Memory B cell (primary cell): ENCODE measurements around the gene ACE.

Experiments
- ATAC-seq: fragments of 150-1000 bp; cut with Tn5 transposase; 2 replicates; pipeline ENCODE4 v1.10.0; 2021; ENCODE audit warnings: low read depth, mild to moderate bottlenecking, moderate library complexity
- DNase-seq, 2 donors: peaks; one replicate each; pipeline ENCODE4 v3.0.0; 2022; ENCODE audit warnings: low spot score in 2 of 2
- H3K27ac Mint-ChIP-seq: one replicate; pipeline ENCODE4 v1.8.0; 2022; ENCODE audit warnings: mild to moderate bottlenecking, moderate library complexity, mixed read lengths
- H3K27me3 Mint-ChIP-seq: one replicate; pipeline ENCODE4 v1.8.0; 2022; ENCODE audit warnings: mixed read lengths
- H3K36me3 Mint-ChIP-seq: one replicate; pipeline ENCODE4 v1.8.0; 2022; ENCODE audit warnings: mild to moderate bottlenecking, mixed read lengths
- H3K4me1 Mint-ChIP-seq: one replicate; pipeline ENCODE4 v1.8.0; 2022; ENCODE audit warnings: mixed read lengths
- H3K4me3 Mint-ChIP-seq: one replicate; pipeline ENCODE4 v1.8.0; 2022; ENCODE audit warnings: mild to moderate bottlenecking, moderate library complexity, mixed read lengths
- H3K9me3 Mint-ChIP-seq: one replicate; pipeline ENCODE4 v1.8.0; 2022; ENCODE audit warnings: mixed read lengths

Gene ACE

DNA sequence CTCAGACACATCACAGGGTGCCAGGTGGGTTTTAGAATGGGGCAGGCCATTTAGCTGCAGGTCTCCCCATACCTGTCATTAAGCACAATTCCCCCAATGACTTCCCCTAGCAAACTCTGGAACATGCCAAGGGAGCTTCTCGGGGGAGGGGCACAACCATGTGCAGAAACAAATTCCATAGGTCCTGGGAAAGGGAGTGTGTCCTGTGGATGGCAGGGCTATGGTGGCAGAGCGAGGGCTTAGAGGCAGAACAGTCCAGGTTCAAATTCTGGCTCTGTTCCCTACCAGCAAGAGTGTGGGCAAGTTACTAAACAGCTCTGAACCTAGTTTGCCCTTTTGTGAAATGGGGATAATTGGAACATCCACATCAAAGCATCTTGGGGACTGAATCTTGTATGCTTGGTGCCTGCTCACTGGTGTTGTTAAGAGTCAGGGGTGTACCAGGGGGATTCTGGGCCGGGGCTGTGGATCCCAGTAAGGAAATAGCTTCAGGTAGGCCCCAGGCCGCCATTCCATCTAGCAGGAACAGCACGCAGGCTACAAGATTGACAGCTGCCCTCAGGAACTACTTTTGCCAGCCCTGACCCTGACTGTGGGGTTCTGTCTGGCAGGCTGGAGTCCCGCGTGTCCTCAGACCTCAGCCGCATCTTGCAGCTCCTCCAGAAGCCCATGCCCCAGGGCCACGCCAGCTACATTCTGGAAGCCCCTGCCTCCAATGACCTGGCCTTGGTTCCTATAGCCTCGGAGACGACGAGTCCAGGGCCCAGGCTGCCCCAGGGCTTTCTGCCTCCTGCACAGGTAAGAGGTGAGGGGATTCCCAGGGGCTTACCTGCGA lies 67.8 kb downstream of the ACE start:
- ATAC-seq (no peak), DNase-seq (no peak)
- H3K4me1 Mint-ChIP-seq: peaks cover 4% of the 10 kb centered on the region
- no peaks in the 10 kb centered on the region for H3K36me3 Mint-ChIP-seq
- no peak overlapping the region for H3K27ac Mint-ChIP-seq
- H3K4me3 Mint-ChIP-seq: no peak overlapping the region
- peaks cover 6% of the 10 kb centered on the region for H3K27me3 Mint-ChIP-seq
- no peaks in the 10 kb centered on the region for H3K9me3 Mint-ChIP-seq

DNA sequence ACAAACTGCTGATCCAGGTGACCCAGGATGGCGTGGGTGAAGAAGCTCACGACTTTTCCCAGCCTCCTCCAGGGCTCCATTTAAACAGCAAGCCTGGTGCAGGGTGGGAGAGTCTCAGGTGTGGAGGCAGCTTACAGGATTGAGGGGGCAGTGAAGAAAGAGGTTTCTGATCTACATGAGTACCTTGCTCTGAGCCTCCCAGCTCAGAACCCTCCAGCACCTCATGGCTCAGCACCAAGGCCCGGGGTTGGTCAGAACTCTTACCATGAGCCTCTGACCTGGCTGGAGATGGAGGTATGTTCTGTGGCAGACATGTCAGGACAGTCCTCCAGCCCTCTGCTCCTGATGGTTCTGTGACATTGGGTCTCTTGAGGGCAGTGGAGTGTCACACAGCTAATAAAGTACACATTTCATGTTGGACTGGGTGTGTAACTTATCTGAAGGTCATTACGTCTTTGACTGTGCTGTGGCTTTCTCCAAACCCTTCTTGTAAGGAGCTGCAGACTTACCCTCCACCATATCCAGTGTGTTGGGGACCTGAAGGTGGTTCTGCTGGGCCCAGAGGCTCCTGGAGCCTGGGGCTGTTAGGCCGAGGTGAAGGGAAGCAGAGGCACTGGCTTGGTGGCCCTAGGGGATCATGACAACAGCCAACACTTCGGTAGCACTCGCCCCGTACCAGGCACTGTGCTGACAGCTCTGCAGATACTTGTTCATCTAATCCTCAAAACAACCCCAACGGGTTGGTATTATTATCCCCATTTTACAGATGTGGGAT lies 69.6 kb downstream of the ACE start:
- Mint-ChIP-seq H3K4me1 (peaks cover 9% of the 10 kb centered on the region), H3K4me3 (no peak overlapping the region), H3K36me3 (no peaks in the 10 kb centered on the region), H3K27me3 (no peaks in the 10 kb centered on the region), H3K9me3 (no peaks in the 10 kb centered on the region), H3K27ac (no peak overlapping the region)
- no peak for ATAC-seq
- no peak for DNase-seq

DNA sequence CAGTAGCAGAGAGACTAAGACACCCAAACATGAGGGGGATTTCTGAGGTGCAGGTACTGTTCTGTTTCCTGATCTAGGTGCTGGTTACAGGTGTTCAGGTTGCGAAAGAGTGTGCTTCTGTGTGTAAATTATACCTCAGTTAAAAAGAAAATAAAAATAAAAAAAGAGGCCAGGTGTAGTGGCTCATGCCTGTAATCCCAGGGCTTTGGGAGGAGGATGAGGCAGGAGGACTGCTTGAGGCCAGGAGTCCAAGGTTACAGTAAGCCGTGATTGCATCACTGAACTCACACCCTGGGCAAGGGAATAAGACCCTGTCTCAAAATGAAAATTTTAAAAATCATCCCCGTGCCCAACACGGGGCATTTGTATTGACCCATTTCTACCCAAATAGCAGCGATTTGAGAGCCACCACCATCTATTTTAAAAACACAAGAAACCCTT lies 70.2 kb downstream of the ACE start:
- no peak overlapping the region for H3K4me3 Mint-ChIP-seq
- H3K27me3 Mint-ChIP-seq: no peaks in the 10 kb centered on the region
- ATAC-seq (no peak), DNase-seq (no peak)
- H3K27ac Mint-ChIP-seq: peak overlapping the region; percentile 58
- no peaks in the 10 kb centered on the region for H3K9me3 Mint-ChIP-seq
- H3K4me1 Mint-ChIP-seq: peaks cover 13% of the 10 kb centered on the region
- H3K36me3 Mint-ChIP-seq: no peaks in the 10 kb centered on the region
